ENCODE data around the gene TMEM151A. TPM values are rescaled to one million over a fixed set of nuclear protein-coding genes. Genes with fewer than 3 reads are reported as not detected.

The TMEM151A gene
- total RNA-seq, 1 experiment from 2014 or later, result 1.4 TPM

GRCh38 chr11:66259225-66259624, 32.5 kb upstream of the TMEM151A start:
- TF ChIP-seq CTCF (IDR thresholded peaks at IDR 0.05; ENCODE audit: unreplicated experiment), result no peak
- Mint-ChIP-seq H3K9me3 (ENCODE audit: low read depth, unreplicated experiment) (no peaks in the 10 kb centered on the region), H3K27me3 (ENCODE audit: unreplicated experiment) (no peaks in the 10 kb centered on the region), H3K36me3 (ENCODE audit: insufficient read depth, unreplicated experiment) (peaks cover 58% of the 10 kb centered on the region), H3K4me1 (ENCODE audit: low read depth, unreplicated experiment) (peaks cover 19% of the 10 kb centered on the region), H3K4me3 (ENCODE audit: low read depth, unreplicated experiment) (no peak overlapping the region), H3K27ac (ENCODE audit: unreplicated experiment) (no peak overlapping the region)
- BruUV-seq (replicated peaks), result TSS peak; percentile 58
- CTCF ChIA-PET, result no interaction called here
- intact Hi-C loops (cut with micrococcal nuclease; ENCODE audit: unreplicated experiment), result no loop called here
- DNase-seq, result no peak

- CTCF ChIA-PET, result no interaction called here
- H3K9me3 Mint-ChIP-seq (ENCODE audit: low read depth, unreplicated experiment), result no peaks in the 10 kb centered on the region
- no TSS peak for BruUV-seq (replicated peaks)
- H3K36me3 Mint-ChIP-seq (ENCODE audit: insufficient read depth, unreplicated experiment), result peaks cover 64% of the 10 kb centered on the region
- no peaks in the 10 kb centered on the region for H3K27me3 Mint-ChIP-seq (ENCODE audit: unreplicated experiment)
- TF ChIP-seq CTCF (IDR thresholded peaks at IDR 0.05; ENCODE audit: unreplicated experiment), result no peak
- peaks cover 19% of the 10 kb centered on the region for H3K4me1 Mint-ChIP-seq (ENCODE audit: low read depth, unreplicated experiment)
- intact Hi-C loops (cut with micrococcal nuclease; ENCODE audit: unreplicated experiment), result no loop called here
- H3K27ac Mint-ChIP-seq (ENCODE audit: unreplicated experiment), result no peak overlapping the region
- no peak for DNase-seq
- no peak overlapping the region for H3K4me3 Mint-ChIP-seq (ENCODE audit: low read depth, unreplicated experiment)
Observed at GRCh38 chr11:66259956-66260355, 31.7 kb upstream of the TMEM151A start.

- Mint-ChIP-seq H3K27me3 (ENCODE audit: unreplicated experiment) (no peaks in the 10 kb centered on the region), H3K36me3 (ENCODE audit: insufficient read depth, unreplicated experiment) (peaks cover 70% of the 10 kb centered on the region), H3K4me3 (ENCODE audit: low read depth, unreplicated experiment) (no peak overlapping the region), H3K27ac (ENCODE audit: unreplicated experiment) (no peak overlapping the region), H3K4me1 (ENCODE audit: low read depth, unreplicated experiment) (peaks cover 17% of the 10 kb centered on the region), H3K9me3 (ENCODE audit: low read depth, unreplicated experiment) (no peaks in the 10 kb centered on the region)
- DNase-seq, result no peak
- no TSS peak for BruUV-seq (replicated peaks)
- CTCF ChIA-PET, result interaction anchor here (0.6 to 0.7 kb wide), 2 partner anchors 199 to 356 kb away, joined by 3 to 4 read pairs; no protein-coding TSS in a partner anchor
- intact Hi-C loops (cut with micrococcal nuclease; ENCODE audit: unreplicated experiment), result no loop called here
- no peak for TF ChIP-seq CTCF (IDR thresholded peaks at IDR 0.05; ENCODE audit: unreplicated experiment)
Observed at GRCh38 chr11:66261578-66261977, 30.1 kb upstream of the TMEM151A start.

GRCh38 chr11:66262191-66262590, 29.5 kb upstream of the TMEM151A start:
- peaks cover 70% of the 10 kb centered on the region for H3K36me3 Mint-ChIP-seq (ENCODE audit: insufficient read depth, unreplicated experiment)
- DNase-seq, result no peak
- no peaks in the 10 kb centered on the region for H3K9me3 Mint-ChIP-seq (ENCODE audit: low read depth, unreplicated experiment)
- no peak overlapping the region for H3K27ac Mint-ChIP-seq (ENCODE audit: unreplicated experiment)
- no peak overlapping the region for H3K4me3 Mint-ChIP-seq (ENCODE audit: low read depth, unreplicated experiment)
- TF ChIP-seq CTCF (IDR thresholded peaks at IDR 0.05; ENCODE audit: unreplicated experiment), result no peak
- BruUV-seq (replicated peaks), result no TSS peak
- no peaks in the 10 kb centered on the region for H3K27me3 Mint-ChIP-seq (ENCODE audit: unreplicated experiment)
- intact Hi-C loops (cut with micrococcal nuclease; ENCODE audit: unreplicated experiment), result no loop called here
- peaks cover 12% of the 10 kb centered on the region for H3K4me1 Mint-ChIP-seq (ENCODE audit: low read depth, unreplicated experiment)
- CTCF ChIA-PET, result interaction anchor here (0.6 kb wide), 1 partner anchor 356 kb away, joined by 4 read pairs; no protein-coding TSS in a partner anchor
